HG03469 (cell line): ENCODE results near the gene TBC1D4.
A peak's percentile ranks its signal among the peaks of the same experiment; 100 is the strongest.
"Not testable (repeated sequence)": the region's sequence is repeated elsewhere in the genome, so short reads cannot be mapped to it uniquely, and the experiment has no call there.

Source experiments
- ATAC-seq: cut with Tn5 transposase; IDR thresholded peaks from one replicate; pipeline ENCODE4 v1.9.1; 2021; ENCODE audit warnings: mild to moderate bottlenecking, moderate library complexity, moderate number of reproducible peaks; ENCODE audit not compliant: unreplicated experiment

TBC1D4 gene

GRCh38 chr13:75455962-75456361 lies 26.0 kb downstream of the TBC1D4 start:
- no peak for ATAC-seq

- ATAC-seq, result no peak
Measured at GRCh38 chr13:75454497-75454896, 27.5 kb downstream of the TBC1D4 start.

GRCh38 chr13:75452564-75452963 lies 29.4 kb downstream of the TBC1D4 start:
- no peak for ATAC-seq

DNA sequence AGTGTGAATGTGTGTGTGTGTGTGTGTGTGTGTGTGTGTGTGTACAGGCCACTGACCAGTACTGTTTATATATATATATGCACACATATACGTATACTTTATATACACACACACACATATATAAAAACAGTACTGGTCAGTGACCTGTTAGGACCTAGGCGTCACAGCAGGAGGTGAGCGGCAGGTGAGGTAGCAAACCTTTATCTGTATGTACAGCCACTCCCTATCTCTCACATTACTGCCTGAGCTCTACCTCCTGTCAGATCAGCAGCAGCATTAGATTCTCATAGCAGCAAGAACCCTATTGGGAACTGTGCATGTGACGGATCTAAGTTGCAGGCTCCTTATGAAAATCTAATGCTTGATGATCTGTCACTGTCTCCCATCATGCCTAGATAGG lies 34.5 kb downstream of the TBC1D4 start:
- no peak for ATAC-seq

- ATAC-seq, result no peak
Measured at GRCh38 chr13:75446874-75447273, 35.1 kb downstream of the TBC1D4 start.

DNA sequence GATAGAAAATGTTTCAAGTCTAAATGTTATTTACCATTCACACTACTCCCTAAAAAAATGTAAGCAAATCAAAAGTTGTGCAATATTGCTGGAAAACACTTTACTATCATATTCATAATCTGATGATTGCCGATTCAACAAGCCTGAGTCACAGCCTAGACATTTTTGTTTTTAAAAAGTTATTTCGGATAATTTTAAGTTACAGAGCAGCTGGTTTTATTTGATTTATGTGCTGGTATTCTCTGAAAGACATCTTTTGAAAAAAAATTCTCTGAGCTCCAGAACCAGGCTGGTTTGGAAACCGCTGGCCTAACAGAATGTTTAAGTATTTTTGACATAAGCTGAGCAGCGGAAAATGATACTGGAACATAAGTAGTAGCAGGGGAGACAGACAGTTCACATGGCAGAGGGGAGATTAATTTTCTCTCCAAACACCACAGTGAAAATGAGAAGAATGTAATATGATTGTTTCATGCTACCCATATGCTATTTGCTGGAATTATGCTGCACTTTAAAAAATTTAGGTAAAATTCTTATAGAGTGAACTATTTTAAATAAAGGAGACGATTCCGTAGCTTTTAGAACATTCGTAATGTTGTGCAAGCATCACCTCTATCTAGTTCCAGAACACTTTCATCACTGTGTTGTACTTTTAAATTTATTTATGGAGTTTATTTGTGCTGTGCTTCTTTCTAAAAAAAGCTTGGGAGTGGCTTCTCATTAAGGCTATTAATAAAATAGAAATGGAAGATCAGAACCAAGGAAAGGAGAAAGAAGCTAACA lies 36.1 kb downstream of the TBC1D4 start:
- no peak for ATAC-seq

- ATAC-seq, result no peak
Measured at GRCh38 chr13:75444016-75444415, 38.0 kb downstream of the TBC1D4 start.

- ATAC-seq, result no peak
Measured at GRCh38 chr13:75443356-75443958, 38.5 kb downstream of the TBC1D4 start.

GRCh38 chr13:75442736-75443234 lies 39.2 kb downstream of the TBC1D4 start:
- no peak for ATAC-seq

- no peak for ATAC-seq
Measured at GRCh38 chr13:75440100-75440499, 41.9 kb downstream of the TBC1D4 start.

- no peak for ATAC-seq
Measured at GRCh38 chr13:75437582-75438318, 44.2 kb downstream of the TBC1D4 start.

DNA sequence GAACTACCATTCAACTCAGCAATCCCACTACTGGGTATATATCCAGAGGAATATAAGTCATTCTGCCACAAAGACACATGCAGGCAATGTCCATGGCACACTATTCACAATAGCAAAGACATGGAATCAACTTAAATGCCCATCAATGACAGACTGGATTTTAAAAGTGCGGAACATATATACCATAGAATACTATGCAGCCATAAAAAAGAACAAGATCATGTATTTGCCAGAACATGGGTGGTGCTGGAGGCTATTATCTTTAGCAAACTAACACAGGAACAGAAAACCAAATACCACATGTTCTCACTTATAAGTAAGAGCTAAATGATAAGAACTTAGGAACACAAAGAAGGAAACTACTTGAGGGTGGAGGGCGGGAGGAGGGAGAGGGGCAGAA lies 47.8 kb downstream of the TBC1D4 start:
- ATAC-seq, result not testable (repeated sequence)

- ATAC-seq, result no peak
Measured at GRCh38 chr13:75432811-75433244, 49.1 kb downstream of the TBC1D4 start.

GRCh38 chr13:75432045-75432444 lies 49.9 kb downstream of the TBC1D4 start:
- no peak for ATAC-seq

DNA sequence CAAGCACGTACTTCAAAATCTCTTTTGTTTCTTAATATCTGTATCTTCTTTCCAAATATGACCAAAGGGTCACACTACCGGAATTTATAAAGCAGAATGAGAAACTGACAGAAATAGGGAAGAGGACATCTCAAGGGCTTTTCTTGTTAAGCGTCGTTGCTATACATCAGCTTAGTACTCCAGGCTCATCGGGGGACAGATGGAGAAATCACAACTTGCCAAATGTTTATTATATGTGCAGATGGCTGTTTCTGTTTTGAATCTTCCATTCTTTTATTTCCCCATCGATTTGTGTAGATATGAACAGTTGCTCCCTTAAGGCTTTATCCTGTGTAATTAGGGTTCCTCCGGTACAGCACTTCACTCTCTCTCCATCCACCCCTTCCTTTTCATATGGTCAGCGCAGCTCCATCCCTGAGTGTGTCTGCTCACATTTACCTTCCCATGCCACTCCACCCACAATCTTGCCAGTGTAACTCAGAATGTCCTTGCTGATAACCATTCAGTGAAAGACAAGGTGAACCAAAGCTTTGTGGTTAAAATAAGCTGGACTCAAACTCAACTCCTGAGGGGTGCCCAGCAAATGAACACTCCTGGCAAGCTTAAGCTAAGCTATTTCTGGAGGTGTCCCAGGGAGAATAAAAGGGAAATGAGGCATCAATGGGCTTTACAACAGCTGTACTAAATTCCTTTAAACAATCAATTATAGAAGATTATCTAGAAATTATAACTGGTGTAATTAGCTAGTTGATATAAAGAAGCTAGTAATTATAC lies 51.3 kb downstream of the TBC1D4 start:
- no peak for ATAC-seq

- no peak for ATAC-seq
Measured at GRCh38 chr13:75426421-75426820, 55.5 kb downstream of the TBC1D4 start.

DNA sequence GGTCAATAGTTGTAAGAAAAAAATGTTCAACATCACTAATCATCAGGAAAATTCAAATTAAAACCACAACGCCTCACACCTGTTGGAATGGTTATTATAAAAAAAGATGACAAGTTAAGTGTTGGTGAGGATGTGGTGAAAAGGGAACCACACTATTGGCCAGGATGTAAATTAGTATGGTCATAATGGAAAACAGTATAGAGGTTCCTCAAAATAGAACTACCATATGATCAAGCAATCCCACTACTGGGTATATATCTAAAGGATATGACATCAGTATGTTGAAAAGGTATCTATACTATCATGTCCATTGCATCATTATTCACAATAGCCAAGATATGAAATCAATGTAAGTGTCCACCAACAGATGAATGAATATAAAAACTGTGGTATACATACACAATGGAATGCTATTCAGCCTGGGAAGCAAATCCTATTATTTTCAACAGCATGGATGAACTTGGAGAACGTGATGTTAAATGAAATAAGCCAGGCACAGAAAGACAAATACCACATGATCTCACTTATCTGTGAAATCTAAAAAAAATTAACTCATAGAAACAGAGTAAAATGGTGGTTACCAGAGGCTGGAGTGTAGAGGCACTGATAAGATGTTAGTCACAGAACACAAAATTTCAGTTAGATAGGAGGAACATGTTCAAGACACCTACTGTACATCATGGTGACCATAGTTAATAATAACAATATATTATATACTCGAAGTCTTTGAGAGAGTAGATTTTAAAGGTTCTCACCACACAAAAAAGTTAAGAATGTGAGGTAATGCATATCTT lies 56.6 kb downstream of the TBC1D4 start:
- peak; percentile 94 for ATAC-seq

DNA sequence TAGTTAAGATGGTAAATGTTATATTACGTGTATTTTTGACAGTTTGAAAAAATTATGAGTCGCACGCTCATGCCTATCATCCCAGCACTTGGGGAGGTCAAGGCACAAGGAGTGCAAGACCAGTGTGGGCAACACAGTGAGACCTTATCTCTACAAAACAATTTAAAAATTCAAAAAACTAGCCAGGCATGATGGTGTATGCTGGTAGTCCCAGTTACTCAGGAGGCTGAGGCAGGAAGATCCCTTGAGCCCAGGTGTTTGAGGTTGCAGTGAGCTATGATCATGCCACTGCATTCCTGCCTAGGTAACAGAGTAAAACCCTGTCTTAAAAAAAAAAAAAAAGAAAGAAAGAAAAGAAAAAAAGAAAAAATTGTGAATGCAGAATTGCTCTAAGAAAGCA lies 58.0 kb downstream of the TBC1D4 start:
- ATAC-seq, result no peak

- ATAC-seq, result no peak
Measured at GRCh38 chr13:75422028-75422427, 59.9 kb downstream of the TBC1D4 start.

DNA sequence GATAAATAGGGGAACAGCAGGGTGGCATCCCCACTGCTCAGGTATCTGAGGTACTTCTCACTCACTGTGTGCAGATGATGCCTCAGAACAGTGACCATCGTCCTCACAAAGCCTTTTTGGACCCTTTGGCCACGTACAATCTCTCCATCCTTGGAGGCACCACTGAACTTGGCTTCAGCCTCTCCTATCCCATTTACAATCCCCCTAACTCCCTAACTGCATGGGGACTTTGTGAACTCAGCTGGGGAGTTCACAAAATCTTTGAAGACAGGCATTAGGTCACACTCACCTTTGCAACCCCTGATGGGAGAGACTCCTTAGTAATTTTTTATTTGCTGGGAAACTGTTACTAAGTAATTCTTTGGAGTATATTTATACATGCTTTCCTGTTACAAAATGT lies 60.8 kb downstream of the TBC1D4 start:
- ATAC-seq, result no peak
